GM23338 (cell line): ENCODE measurements around the gene C1orf198. TPM values are rescaled to one million over a fixed set of nuclear protein-coding genes. Genes with fewer than 3 reads are reported as not detected.

Experiments
- ATAC-seq: fragments of 200-7000 bp; cut with Tn5 transposase; 3 replicates; pipeline ENCODE4 v1.9.1; 2020
- DNase-seq: peaks from one replicate; pipeline ENCODE4 v3.0.0-alpha.2; 2015; ENCODE audit warnings: low spot score
- H2AFZ ChIP-seq: fragments of 200-600 bp; sonication (generic); 2 replicates; pipeline ENCODE4 v1.8.0; 2016; ENCODE audit warnings: antibody characterized with exemption, mild to moderate bottlenecking, moderate library complexity
- H3F3A ChIP-seq: fragments of 200-600 bp; sonication (generic); replicated peaks from 2 replicates; pipeline ENCODE4 v1.8.0; 2017; ENCODE audit warnings: antibody characterized with exemption, mixed run types, low read depth
- H3K27ac ChIP-seq: fragments of 200-600 bp; sonication (generic); 2 replicates; pipeline ENCODE4 v1.6.1; 2016; ENCODE audit warnings: low read depth
- H3K27me3 ChIP-seq: fragments of 200-600 bp; sonication (generic); 2 replicates; pipeline ENCODE4 v1.8.0; 2016; ENCODE audit warnings: mild to moderate bottlenecking, mixed run types, moderate library complexity; ENCODE audit not compliant: insufficient read depth
- H3K36me3 ChIP-seq: fragments of 200-600 bp; sonication (generic); 2 replicates; pipeline ENCODE4 v1.8.0; 2016; ENCODE audit warnings: mild to moderate bottlenecking; ENCODE audit not compliant: insufficient read depth
- H3K4me1 ChIP-seq: fragments of 200-600 bp; sonication (generic); 2 replicates; pipeline ENCODE4 v1.8.0; 2016; ENCODE audit warnings: mild to moderate bottlenecking, moderate library complexity; ENCODE audit not compliant: insufficient read depth
- H3K4me2 ChIP-seq: fragments of 200-600 bp; sonication (generic); 2 replicates; pipeline ENCODE4 v1.7.1; 2017; ENCODE audit warnings: mixed run types
- H3K4me3 ChIP-seq: fragments of 200-600 bp; sonication (generic); 2 replicates; pipeline ENCODE4 v1.6.1; 2016; ENCODE audit warnings: mixed run types
- H3K79me2 ChIP-seq: fragments of 200-600 bp; sonication (generic); replicated peaks from 2 replicates; pipeline ENCODE4 v1.8.0; 2017; ENCODE audit warnings: mild to moderate bottlenecking; ENCODE audit not compliant: insufficient read depth
- H3K9me2 ChIP-seq: fragments of 200-600 bp; sonication (generic); 2 replicates; pipeline ENCODE4 v1.8.0; 2017; ENCODE audit not compliant: insufficient read depth
- H4K20me1 ChIP-seq: fragments of 200-600 bp; sonication (generic); replicated peaks from 2 replicates; pipeline ENCODE4 v1.8.0; 2017; ENCODE audit warnings: mild to moderate bottlenecking; ENCODE audit not compliant: insufficient read depth
- H3K27ac Mint-ChIP-seq: 2 replicates; pipeline ENCODE4 v1.8.0; 2020; ENCODE audit warnings: inconsistent platforms, mild to moderate bottlenecking, moderate library complexity, mixed read lengths
- H3K27me3 Mint-ChIP-seq: 3 replicates; pipeline ENCODE4 v1.8.0; 2022; ENCODE audit warnings: low read depth, mild to moderate bottlenecking, moderate library complexity, mixed read lengths, inconsistent platforms; ENCODE audit not compliant: insufficient read depth, poor library complexity
- H3K36me3 Mint-ChIP-seq: 3 replicates; pipeline ENCODE4 v1.8.0; 2021; ENCODE audit warnings: low read depth, mild to moderate bottlenecking, inconsistent platforms, moderate library complexity, mixed read lengths
- H3K4me1 Mint-ChIP-seq: 3 replicates; pipeline ENCODE4 v1.8.0; 2020; ENCODE audit warnings: mild to moderate bottlenecking, inconsistent platforms, mixed read lengths
- H3K4me3 Mint-ChIP-seq: 3 replicates; pipeline ENCODE4 v1.8.0; 2021; ENCODE audit warnings: moderate library complexity, mild to moderate bottlenecking, inconsistent platforms, mixed read lengths
- H3K9me3 Mint-ChIP-seq: 3 replicates; pipeline ENCODE4 v1.8.0; 2020; ENCODE audit warnings: moderate library complexity, mild to moderate bottlenecking, inconsistent platforms, mixed read lengths
- CREB1 ChIP-seq: fragments of 250-450 bp; sonication (Bioruptor Pico); IDR thresholded peaks from 2 replicates; pipeline ENCODE4 v1.5.0; 2020; ENCODE audit warnings: low read depth, mild to moderate bottlenecking, moderate library complexity
- CTCF ChIP-seq, 2 experiments: fragments of 200-600 bp in 1 of 2; sonication (generic) in 1 of 2; conservative IDR thresholded peaks; 2 replicates each; pipeline versions ENCODE4 v1.5.1 to v1.6.1; 2016 to 2017; ENCODE audit warnings: antibody characterized with exemption in 2 of 2, low read depth in 2 of 2, mild to moderate bottlenecking in 2 of 2, moderate library complexity in 1 of 2
- EZH2 ChIP-seq: fragments of 200-600 bp; sonication (generic); IDR thresholded peaks from one replicate; pipeline ENCODE4 v1.8.0; 2017; ENCODE audit warnings: antibody characterized with exemption, mild to moderate bottlenecking, low read depth; ENCODE audit not compliant: unreplicated experiment
- JUNB ChIP-seq: IDR thresholded peaks from one replicate; pipeline ENCODE4 v1.6.1; 2016; ENCODE audit warnings: antibody characterized with exemption; ENCODE audit not compliant: unreplicated experiment
- POLR2AphosphoS5 ChIP-seq: IDR thresholded peaks from 2 replicates; pipeline ENCODE4 v1.6.1; 2016; ENCODE audit warnings: antibody characterized with exemption, low read depth
- STAT1 ChIP-seq: IDR thresholded peaks from one replicate; pipeline ENCODE4 v1.6.1; 2016; ENCODE audit warnings: antibody characterized with exemption; ENCODE audit not compliant: unreplicated experiment
- ZNF114 ChIP-seq: fragments of 250-450 bp; sonication (Bioruptor Pico); IDR thresholded peaks from 2 replicates; pipeline ENCODE4 v1.5.0; 2020; ENCODE audit warnings: mild to moderate bottlenecking, moderate library complexity
- ZNF331 ChIP-seq: fragments of 250-450 bp; sonication (Bioruptor Pico); IDR thresholded peaks from 2 replicates; pipeline ENCODE4 v1.5.0; 2020; ENCODE audit warnings: low read depth, mild to moderate bottlenecking, moderate library complexity
- polyA plus RNA-seq: library from polyadenylated mRNA; unstranded; fragments of >200 nt; fragmentation: Nextera tagmentation; extraction: Ambion mirVana; gene quantifications from 2 replicates; pipeline ENCODE4 v1.2.1, GENCODE V29; 2016
- total RNA-seq: library from RNA; depleted of rRNA; stranded (reverse); fragments of >200 nt; shearing (Covaris generic); gene quantifications from 2 replicates; pipeline ENCODE4 v1.2.3, GENCODE V29; 2014
- TF ChIP-seq, protein P1 (sequence below): fragments of 250-450 bp; sonication (Bioruptor Pico); IDR thresholded peaks from 2 replicates; pipeline ENCODE4 v1.5.0; 2020; ENCODE audit warnings: mild to moderate bottlenecking, moderate library complexity
- TF ChIP-seq, protein P2 (sequence below): IDR thresholded peaks from 2 replicates; pipeline ENCODE4 v1.6.1; 2016; ENCODE audit warnings: antibody characterized with exemption

The C1orf198 gene
- total and polyA plus RNA-seq, 2 experiments from 2014 or later: 14.9 to 46.6 TPM

- Histone ChIP-seq H2AFZ (no peak overlapping the region), H3K4me3 (no peak overlapping the region), H3K27ac (no peak overlapping the region), H3K36me3 (no peaks in the 10 kb centered on the region), H3K9me2 (no peaks in the 10 kb centered on the region), H3K27me3 (no peaks in the 10 kb centered on the region), H4K20me1 (no peaks in the 10 kb centered on the region), H3F3A (no peaks in the 10 kb centered on the region), H3K4me2 (no peak overlapping the region), H3K4me1 (no peaks in the 10 kb centered on the region), H3K79me2 (no peaks in the 10 kb centered on the region)
- peaks cover 13% of the 10 kb centered on the region for H3K9me3 Mint-ChIP-seq
- H3K27ac Mint-ChIP-seq: no peak overlapping the region
- H3K36me3 Mint-ChIP-seq: no peaks in the 10 kb centered on the region
- ATAC-seq (no peak), DNase-seq (no peak)
- no peak for TF ChIP-seq EZH2
- no peak for TF ChIP-seq CTCF (conservative IDR thresholded peaks at IDR 0.05; ENCODE audit: low read depth in 2 of 2)
- no peak for TF ChIP-seq ZNF114 (CRISPR knock-in tag)
- TF ChIP-seq POLR2AphosphoS5: no peak
- H3K4me3 Mint-ChIP-seq: no peak overlapping the region
- H3K27me3 Mint-ChIP-seq: peaks cover 2% of the 10 kb centered on the region
- H3K4me1 Mint-ChIP-seq: no peaks in the 10 kb centered on the region
Observed at GRCh38 chr1:230812568-230812967, 55.8 kb downstream of the C1orf198 start.

DNA sequence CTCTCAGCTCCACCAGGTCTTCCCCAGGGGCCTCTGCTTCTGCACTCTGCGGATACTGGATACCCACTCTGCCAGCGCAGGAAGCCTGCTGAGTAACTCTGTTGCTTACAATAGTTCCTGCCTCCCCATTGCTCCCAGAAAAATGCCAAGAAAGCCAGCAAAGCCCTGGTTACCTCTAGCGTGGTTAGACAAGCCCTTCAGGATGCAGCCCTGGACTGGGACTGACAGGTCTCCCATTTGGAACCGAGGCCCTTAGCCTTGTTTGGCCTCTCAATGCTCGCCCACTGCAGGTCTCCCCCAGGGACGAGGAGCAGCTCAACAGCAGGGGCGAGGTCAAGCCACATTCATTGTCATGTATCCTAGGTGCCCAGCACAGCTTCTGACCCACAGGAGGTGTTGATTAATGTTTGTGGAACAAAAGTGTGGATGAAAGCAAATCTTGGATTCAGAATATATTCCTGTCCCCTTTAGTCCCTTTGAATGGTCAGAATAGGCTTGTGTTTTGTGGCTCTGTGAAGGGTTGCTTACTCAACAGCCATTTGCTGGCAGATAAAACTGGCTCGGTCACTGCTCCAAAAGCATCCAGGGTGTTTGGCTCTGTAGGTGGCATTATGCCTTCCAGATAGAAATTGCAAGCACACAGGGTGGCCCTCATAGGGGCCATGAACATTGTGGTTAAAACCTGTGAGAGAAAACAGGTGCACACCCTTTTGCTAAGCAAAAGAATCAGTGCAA, 58.9 kb downstream of the C1orf198 start:
- Histone ChIP-seq H4K20me1 (no peaks in the 10 kb centered on the region), H3F3A (no peaks in the 10 kb centered on the region), H3K4me3 (no peak overlapping the region), H3K27me3 (no peaks in the 10 kb centered on the region), H3K36me3 (no peaks in the 10 kb centered on the region), H3K79me2 (no peaks in the 10 kb centered on the region), H2AFZ (no peak overlapping the region), H3K9me2 (no peaks in the 10 kb centered on the region), H3K4me1 (no peaks in the 10 kb centered on the region), H3K27ac (no peak overlapping the region), H3K4me2 (no peak overlapping the region)
- H3K4me1 Mint-ChIP-seq: no peaks in the 10 kb centered on the region
- DNase-seq: no peak
- peaks cover 13% of the 10 kb centered on the region for H3K9me3 Mint-ChIP-seq
- peaks cover 3% of the 10 kb centered on the region for H3K27me3 Mint-ChIP-seq
- H3K4me3 Mint-ChIP-seq: no peak overlapping the region
- H3K27ac Mint-ChIP-seq: no peak overlapping the region
- no peaks in the 10 kb centered on the region for H3K36me3 Mint-ChIP-seq
- no peak for ATAC-seq
- TF ChIP-seq, protein P1, sequence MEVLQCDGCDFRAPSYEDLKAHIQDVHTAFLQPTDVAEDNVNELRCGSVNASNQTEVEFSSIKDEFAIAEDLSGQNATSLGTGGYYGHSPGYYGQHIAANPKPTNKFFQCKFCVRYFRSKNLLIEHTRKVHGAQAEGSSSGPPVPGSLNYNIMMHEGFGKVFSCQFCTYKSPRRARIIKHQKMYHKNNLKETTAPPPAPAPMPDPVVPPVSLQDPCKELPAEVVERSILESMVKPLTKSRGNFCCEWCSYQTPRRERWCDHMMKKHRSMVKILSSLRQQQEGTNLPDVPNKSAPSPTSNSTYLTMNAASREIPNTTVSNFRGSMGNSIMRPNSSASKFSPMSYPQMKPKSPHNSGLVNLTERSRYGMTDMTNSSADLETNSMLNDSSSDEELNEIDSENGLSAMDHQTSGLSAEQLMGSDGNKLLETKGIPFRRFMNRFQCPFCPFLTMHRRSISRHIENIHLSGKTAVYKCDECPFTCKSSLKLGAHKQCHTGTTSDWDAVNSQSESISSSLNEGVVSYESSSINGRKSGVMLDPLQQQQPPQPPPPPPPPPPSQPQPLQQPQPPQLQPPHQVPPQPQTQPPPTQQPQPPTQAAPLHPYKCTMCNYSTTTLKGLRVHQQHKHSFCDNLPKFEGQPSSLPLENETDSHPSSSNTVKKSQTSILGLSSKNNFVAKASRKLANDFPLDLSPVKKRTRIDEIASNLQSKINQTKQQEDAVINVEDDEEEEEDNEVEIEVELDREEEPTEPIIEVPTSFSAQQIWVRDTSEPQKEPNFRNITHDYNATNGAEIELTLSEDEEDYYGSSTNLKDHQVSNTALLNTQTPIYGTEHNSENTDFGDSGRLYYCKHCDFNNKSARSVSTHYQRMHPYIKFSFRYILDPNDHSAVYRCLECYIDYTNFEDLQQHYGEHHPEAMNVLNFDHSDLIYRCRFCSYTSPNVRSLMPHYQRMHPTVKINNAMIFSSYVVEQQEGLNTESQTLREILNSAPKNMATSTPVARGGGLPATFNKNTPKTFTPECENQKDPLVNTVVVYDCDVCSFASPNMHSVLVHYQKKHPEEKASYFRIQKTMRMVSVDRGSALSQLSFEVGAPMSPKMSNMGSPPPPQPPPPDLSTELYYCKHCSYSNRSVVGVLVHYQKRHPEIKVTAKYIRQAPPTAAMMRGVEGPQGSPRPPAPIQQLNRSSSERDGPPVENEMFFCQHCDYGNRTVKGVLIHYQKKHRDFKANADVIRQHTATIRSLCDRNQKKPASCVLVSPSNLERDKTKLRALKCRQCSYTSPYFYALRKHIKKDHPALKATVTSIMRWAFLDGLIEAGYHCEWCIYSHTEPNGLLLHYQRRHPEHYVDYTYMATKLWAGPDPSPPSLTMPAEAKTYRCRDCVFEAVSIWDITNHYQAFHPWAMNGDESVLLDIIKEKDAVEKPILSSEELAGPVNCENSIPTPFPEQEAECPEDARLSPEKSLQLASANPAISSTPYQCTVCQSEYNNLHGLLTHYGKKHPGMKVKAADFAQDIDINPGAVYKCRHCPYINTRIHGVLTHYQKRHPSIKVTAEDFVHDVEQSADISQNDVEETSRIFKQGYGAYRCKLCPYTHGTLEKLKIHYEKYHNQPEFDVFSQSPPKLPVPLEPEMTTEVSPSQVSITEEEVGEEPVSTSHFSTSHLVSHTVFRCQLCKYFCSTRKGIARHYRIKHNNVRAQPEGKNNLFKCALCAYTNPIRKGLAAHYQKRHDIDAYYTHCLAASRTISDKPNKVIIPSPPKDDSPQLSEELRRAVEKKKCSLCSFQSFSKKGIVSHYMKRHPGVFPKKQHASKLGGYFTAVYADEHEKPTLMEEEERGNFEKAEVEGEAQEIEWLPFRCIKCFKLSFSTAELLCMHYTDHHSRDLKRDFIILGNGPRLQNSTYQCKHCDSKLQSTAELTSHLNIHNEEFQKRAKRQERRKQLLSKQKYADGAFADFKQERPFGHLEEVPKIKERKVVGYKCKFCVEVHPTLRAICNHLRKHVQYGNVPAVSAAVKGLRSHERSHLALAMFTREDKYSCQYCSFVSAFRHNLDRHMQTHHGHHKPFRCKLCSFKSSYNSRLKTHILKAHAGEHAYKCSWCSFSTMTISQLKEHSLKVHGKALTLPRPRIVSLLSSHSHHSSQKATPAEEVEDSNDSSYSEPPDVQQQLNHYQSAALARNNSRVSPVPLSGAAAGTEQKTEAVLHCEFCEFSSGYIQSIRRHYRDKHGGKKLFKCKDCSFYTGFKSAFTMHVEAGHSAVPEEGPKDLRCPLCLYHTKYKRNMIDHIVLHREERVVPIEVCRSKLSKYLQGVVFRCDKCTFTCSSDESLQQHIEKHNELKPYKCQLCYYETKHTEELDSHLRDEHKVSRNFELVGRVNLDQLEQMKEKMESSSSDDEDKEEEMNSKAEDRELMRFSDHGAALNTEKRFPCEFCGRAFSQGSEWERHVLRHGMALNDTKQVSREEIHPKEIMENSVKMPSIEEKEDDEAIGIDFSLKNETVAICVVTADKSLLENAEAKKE (CRISPR knock-in tag): no peak
- TF ChIP-seq CTCF (conservative IDR thresholded peaks at IDR 0.05; ENCODE audit: low read depth in 2 of 2) (no peak), STAT1 (no peak), CREB1 (CRISPR knock-in tag) (no peak), POLR2AphosphoS5 (no peak), JUNB (no peak), ZNF331 (CRISPR knock-in tag) (no peak)
- TF ChIP-seq, protein P2, sequence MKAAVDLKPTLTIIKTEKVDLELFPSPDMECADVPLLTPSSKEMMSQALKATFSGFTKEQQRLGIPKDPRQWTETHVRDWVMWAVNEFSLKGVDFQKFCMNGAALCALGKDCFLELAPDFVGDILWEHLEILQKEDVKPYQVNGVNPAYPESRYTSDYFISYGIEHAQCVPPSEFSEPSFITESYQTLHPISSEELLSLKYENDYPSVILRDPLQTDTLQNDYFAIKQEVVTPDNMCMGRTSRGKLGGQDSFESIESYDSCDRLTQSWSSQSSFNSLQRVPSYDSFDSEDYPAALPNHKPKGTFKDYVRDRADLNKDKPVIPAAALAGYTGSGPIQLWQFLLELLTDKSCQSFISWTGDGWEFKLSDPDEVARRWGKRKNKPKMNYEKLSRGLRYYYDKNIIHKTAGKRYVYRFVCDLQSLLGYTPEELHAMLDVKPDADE: no peak
